GM23338 (cell line): ENCODE results near the gene TMEM244. TPM values are rescaled to one million over a fixed set of nuclear protein-coding genes. Genes with fewer than 3 reads are reported as not detected.

ENCODE experiments used
- ATAC-seq: fragments of 200-7000 bp; cut with Tn5 transposase; 3 replicates; pipeline ENCODE4 v1.9.1; 2020
- DNase-seq: peaks from one replicate; pipeline ENCODE4 v3.0.0-alpha.2; 2015; ENCODE audit warnings: low spot score
- H2AFZ ChIP-seq: fragments of 200-600 bp; sonication (generic); 2 replicates; pipeline ENCODE4 v1.8.0; 2016; ENCODE audit warnings: antibody characterized with exemption, mild to moderate bottlenecking, moderate library complexity
- H3F3A ChIP-seq: fragments of 200-600 bp; sonication (generic); replicated peaks from 2 replicates; pipeline ENCODE4 v1.8.0; 2017; ENCODE audit warnings: antibody characterized with exemption, mixed run types, low read depth
- H3K27ac ChIP-seq: fragments of 200-600 bp; sonication (generic); 2 replicates; pipeline ENCODE4 v1.6.1; 2016; ENCODE audit warnings: low read depth
- H3K27me3 ChIP-seq: fragments of 200-600 bp; sonication (generic); 2 replicates; pipeline ENCODE4 v1.8.0; 2016; ENCODE audit warnings: mild to moderate bottlenecking, mixed run types, moderate library complexity; ENCODE audit not compliant: insufficient read depth
- H3K36me3 ChIP-seq: fragments of 200-600 bp; sonication (generic); 2 replicates; pipeline ENCODE4 v1.8.0; 2016; ENCODE audit warnings: mild to moderate bottlenecking; ENCODE audit not compliant: insufficient read depth
- H3K4me1 ChIP-seq: fragments of 200-600 bp; sonication (generic); 2 replicates; pipeline ENCODE4 v1.8.0; 2016; ENCODE audit warnings: mild to moderate bottlenecking, moderate library complexity; ENCODE audit not compliant: insufficient read depth
- H3K4me2 ChIP-seq: fragments of 200-600 bp; sonication (generic); 2 replicates; pipeline ENCODE4 v1.7.1; 2017; ENCODE audit warnings: mixed run types
- H3K4me3 ChIP-seq: fragments of 200-600 bp; sonication (generic); 2 replicates; pipeline ENCODE4 v1.6.1; 2016; ENCODE audit warnings: mixed run types
- H3K79me2 ChIP-seq: fragments of 200-600 bp; sonication (generic); replicated peaks from 2 replicates; pipeline ENCODE4 v1.8.0; 2017; ENCODE audit warnings: mild to moderate bottlenecking; ENCODE audit not compliant: insufficient read depth
- H3K9me2 ChIP-seq: fragments of 200-600 bp; sonication (generic); 2 replicates; pipeline ENCODE4 v1.8.0; 2017; ENCODE audit not compliant: insufficient read depth
- H4K20me1 ChIP-seq: fragments of 200-600 bp; sonication (generic); replicated peaks from 2 replicates; pipeline ENCODE4 v1.8.0; 2017; ENCODE audit warnings: mild to moderate bottlenecking; ENCODE audit not compliant: insufficient read depth
- H3K27ac Mint-ChIP-seq: 2 replicates; pipeline ENCODE4 v1.8.0; 2020; ENCODE audit warnings: inconsistent platforms, mild to moderate bottlenecking, moderate library complexity, mixed read lengths
- H3K27me3 Mint-ChIP-seq: 3 replicates; pipeline ENCODE4 v1.8.0; 2022; ENCODE audit warnings: low read depth, mild to moderate bottlenecking, moderate library complexity, mixed read lengths, inconsistent platforms; ENCODE audit not compliant: insufficient read depth, poor library complexity
- H3K36me3 Mint-ChIP-seq: 3 replicates; pipeline ENCODE4 v1.8.0; 2021; ENCODE audit warnings: low read depth, mild to moderate bottlenecking, inconsistent platforms, moderate library complexity, mixed read lengths
- H3K4me1 Mint-ChIP-seq: 3 replicates; pipeline ENCODE4 v1.8.0; 2020; ENCODE audit warnings: mild to moderate bottlenecking, inconsistent platforms, mixed read lengths
- H3K4me3 Mint-ChIP-seq: 3 replicates; pipeline ENCODE4 v1.8.0; 2021; ENCODE audit warnings: moderate library complexity, mild to moderate bottlenecking, inconsistent platforms, mixed read lengths
- H3K9me3 Mint-ChIP-seq: 3 replicates; pipeline ENCODE4 v1.8.0; 2020; ENCODE audit warnings: moderate library complexity, mild to moderate bottlenecking, inconsistent platforms, mixed read lengths
- CREB1 ChIP-seq: fragments of 250-450 bp; sonication (Bioruptor Pico); IDR thresholded peaks from 2 replicates; pipeline ENCODE4 v1.5.0; 2020; ENCODE audit warnings: low read depth, mild to moderate bottlenecking, moderate library complexity
- EZH2phosphoT487 ChIP-seq: fragments of 200-600 bp; sonication (generic); IDR thresholded peaks from one replicate; pipeline ENCODE4 v1.8.1; 2018; ENCODE audit warnings: antibody characterized with exemption; ENCODE audit not compliant: unreplicated experiment
- JUNB ChIP-seq: IDR thresholded peaks from one replicate; pipeline ENCODE4 v1.6.1; 2016; ENCODE audit warnings: antibody characterized with exemption; ENCODE audit not compliant: unreplicated experiment
- POLR2AphosphoS5 ChIP-seq: IDR thresholded peaks from 2 replicates; pipeline ENCODE4 v1.6.1; 2016; ENCODE audit warnings: antibody characterized with exemption, low read depth
- STAT1 ChIP-seq: IDR thresholded peaks from one replicate; pipeline ENCODE4 v1.6.1; 2016; ENCODE audit warnings: antibody characterized with exemption; ENCODE audit not compliant: unreplicated experiment
- ZNF114 ChIP-seq: fragments of 250-450 bp; sonication (Bioruptor Pico); IDR thresholded peaks from 2 replicates; pipeline ENCODE4 v1.5.0; 2020; ENCODE audit warnings: mild to moderate bottlenecking, moderate library complexity
- ZNF331 ChIP-seq: fragments of 250-450 bp; sonication (Bioruptor Pico); IDR thresholded peaks from 2 replicates; pipeline ENCODE4 v1.5.0; 2020; ENCODE audit warnings: low read depth, mild to moderate bottlenecking, moderate library complexity
- polyA plus RNA-seq: library from polyadenylated mRNA; unstranded; fragments of >200 nt; fragmentation: Nextera tagmentation; extraction: Ambion mirVana; gene quantifications from 2 replicates; pipeline ENCODE4 v1.2.1, GENCODE V29; 2016
- total RNA-seq: library from RNA; depleted of rRNA; stranded (reverse); fragments of >200 nt; shearing (Covaris generic); gene quantifications from 2 replicates; pipeline ENCODE4 v1.2.3, GENCODE V29; 2014
- TF ChIP-seq, protein P1 (sequence below), 2 experiments: fragments of 200-600 bp in 1 of 2; sonication (generic) in 1 of 2; conservative IDR thresholded peaks; 2 replicates each; pipeline versions ENCODE4 v1.5.1 to v1.6.1; 2016 to 2017; ENCODE audit warnings: antibody characterized with exemption in 2 of 2, low read depth in 2 of 2, mild to moderate bottlenecking in 2 of 2, moderate library complexity in 1 of 2
- TF ChIP-seq, protein P2 (sequence below): fragments of 250-450 bp; sonication (Bioruptor Pico); IDR thresholded peaks from 2 replicates; pipeline ENCODE4 v1.5.0; 2020; ENCODE audit warnings: mild to moderate bottlenecking, moderate library complexity

TMEM244 gene
- total and polyA plus RNA-seq, 2 experiments from 2014 or later, result not detected

DNA sequence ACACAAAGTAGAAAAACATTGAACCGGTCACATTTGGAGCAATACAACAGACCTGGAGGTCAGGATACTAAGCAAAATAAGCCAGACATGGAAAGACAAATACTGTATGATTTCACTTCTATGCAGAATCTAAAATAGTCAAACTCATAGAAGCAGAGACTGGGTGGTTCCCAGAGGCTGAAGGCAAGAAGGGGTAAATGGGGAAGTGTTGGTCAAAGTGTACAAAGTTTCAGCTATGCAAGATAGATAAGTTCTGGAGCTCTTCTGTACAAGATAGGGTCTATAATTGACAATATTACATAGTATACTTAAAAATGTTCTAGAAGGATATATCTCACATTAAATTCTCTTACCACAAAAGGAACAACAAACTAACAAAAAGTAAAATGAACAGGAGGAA, 70.3 kb downstream of the TMEM244 start:
- TF ChIP-seq ZNF331, result no peak
- TF ChIP-seq STAT1, result no peak
- TF ChIP-seq EZH2phosphoT487, result no peak
- no peak for TF ChIP-seq CREB1 (CRISPR knock-in tag)
- no peak for TF ChIP-seq ZNF114 (CRISPR knock-in tag)
- TF ChIP-seq, protein P1, sequence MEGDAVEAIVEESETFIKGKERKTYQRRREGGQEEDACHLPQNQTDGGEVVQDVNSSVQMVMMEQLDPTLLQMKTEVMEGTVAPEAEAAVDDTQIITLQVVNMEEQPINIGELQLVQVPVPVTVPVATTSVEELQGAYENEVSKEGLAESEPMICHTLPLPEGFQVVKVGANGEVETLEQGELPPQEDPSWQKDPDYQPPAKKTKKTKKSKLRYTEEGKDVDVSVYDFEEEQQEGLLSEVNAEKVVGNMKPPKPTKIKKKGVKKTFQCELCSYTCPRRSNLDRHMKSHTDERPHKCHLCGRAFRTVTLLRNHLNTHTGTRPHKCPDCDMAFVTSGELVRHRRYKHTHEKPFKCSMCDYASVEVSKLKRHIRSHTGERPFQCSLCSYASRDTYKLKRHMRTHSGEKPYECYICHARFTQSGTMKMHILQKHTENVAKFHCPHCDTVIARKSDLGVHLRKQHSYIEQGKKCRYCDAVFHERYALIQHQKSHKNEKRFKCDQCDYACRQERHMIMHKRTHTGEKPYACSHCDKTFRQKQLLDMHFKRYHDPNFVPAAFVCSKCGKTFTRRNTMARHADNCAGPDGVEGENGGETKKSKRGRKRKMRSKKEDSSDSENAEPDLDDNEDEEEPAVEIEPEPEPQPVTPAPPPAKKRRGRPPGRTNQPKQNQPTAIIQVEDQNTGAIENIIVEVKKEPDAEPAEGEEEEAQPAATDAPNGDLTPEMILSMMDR (conservative IDR thresholded peaks at IDR 0.05; ENCODE audit: low read depth in 2 of 2), result no peak
- TF ChIP-seq JUNB, result no peak
- no peak for TF ChIP-seq POLR2AphosphoS5
- TF ChIP-seq, protein P2, sequence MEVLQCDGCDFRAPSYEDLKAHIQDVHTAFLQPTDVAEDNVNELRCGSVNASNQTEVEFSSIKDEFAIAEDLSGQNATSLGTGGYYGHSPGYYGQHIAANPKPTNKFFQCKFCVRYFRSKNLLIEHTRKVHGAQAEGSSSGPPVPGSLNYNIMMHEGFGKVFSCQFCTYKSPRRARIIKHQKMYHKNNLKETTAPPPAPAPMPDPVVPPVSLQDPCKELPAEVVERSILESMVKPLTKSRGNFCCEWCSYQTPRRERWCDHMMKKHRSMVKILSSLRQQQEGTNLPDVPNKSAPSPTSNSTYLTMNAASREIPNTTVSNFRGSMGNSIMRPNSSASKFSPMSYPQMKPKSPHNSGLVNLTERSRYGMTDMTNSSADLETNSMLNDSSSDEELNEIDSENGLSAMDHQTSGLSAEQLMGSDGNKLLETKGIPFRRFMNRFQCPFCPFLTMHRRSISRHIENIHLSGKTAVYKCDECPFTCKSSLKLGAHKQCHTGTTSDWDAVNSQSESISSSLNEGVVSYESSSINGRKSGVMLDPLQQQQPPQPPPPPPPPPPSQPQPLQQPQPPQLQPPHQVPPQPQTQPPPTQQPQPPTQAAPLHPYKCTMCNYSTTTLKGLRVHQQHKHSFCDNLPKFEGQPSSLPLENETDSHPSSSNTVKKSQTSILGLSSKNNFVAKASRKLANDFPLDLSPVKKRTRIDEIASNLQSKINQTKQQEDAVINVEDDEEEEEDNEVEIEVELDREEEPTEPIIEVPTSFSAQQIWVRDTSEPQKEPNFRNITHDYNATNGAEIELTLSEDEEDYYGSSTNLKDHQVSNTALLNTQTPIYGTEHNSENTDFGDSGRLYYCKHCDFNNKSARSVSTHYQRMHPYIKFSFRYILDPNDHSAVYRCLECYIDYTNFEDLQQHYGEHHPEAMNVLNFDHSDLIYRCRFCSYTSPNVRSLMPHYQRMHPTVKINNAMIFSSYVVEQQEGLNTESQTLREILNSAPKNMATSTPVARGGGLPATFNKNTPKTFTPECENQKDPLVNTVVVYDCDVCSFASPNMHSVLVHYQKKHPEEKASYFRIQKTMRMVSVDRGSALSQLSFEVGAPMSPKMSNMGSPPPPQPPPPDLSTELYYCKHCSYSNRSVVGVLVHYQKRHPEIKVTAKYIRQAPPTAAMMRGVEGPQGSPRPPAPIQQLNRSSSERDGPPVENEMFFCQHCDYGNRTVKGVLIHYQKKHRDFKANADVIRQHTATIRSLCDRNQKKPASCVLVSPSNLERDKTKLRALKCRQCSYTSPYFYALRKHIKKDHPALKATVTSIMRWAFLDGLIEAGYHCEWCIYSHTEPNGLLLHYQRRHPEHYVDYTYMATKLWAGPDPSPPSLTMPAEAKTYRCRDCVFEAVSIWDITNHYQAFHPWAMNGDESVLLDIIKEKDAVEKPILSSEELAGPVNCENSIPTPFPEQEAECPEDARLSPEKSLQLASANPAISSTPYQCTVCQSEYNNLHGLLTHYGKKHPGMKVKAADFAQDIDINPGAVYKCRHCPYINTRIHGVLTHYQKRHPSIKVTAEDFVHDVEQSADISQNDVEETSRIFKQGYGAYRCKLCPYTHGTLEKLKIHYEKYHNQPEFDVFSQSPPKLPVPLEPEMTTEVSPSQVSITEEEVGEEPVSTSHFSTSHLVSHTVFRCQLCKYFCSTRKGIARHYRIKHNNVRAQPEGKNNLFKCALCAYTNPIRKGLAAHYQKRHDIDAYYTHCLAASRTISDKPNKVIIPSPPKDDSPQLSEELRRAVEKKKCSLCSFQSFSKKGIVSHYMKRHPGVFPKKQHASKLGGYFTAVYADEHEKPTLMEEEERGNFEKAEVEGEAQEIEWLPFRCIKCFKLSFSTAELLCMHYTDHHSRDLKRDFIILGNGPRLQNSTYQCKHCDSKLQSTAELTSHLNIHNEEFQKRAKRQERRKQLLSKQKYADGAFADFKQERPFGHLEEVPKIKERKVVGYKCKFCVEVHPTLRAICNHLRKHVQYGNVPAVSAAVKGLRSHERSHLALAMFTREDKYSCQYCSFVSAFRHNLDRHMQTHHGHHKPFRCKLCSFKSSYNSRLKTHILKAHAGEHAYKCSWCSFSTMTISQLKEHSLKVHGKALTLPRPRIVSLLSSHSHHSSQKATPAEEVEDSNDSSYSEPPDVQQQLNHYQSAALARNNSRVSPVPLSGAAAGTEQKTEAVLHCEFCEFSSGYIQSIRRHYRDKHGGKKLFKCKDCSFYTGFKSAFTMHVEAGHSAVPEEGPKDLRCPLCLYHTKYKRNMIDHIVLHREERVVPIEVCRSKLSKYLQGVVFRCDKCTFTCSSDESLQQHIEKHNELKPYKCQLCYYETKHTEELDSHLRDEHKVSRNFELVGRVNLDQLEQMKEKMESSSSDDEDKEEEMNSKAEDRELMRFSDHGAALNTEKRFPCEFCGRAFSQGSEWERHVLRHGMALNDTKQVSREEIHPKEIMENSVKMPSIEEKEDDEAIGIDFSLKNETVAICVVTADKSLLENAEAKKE (CRISPR knock-in tag), result no peak
- Mint-ChIP-seq H3K4me1 (no peaks in the 10 kb centered on the region), H3K9me3 (no peaks in the 10 kb centered on the region), H3K4me3 (no peak overlapping the region), H3K36me3 (no peaks in the 10 kb centered on the region), H3K27ac (no peak overlapping the region), H3K27me3 (no peaks in the 10 kb centered on the region)
- Histone ChIP-seq H3K27ac (no peak overlapping the region), H3K36me3 (no peaks in the 10 kb centered on the region), H3K9me2 (no peaks in the 10 kb centered on the region), H3K4me1 (no peaks in the 10 kb centered on the region), H3K79me2 (no peaks in the 10 kb centered on the region), H4K20me1 (no peaks in the 10 kb centered on the region), H2AFZ (no peak overlapping the region), H3K4me3 (no peak overlapping the region), H3F3A (no peaks in the 10 kb centered on the region), H3K27me3 (no peaks in the 10 kb centered on the region), H3K4me2 (no peak overlapping the region)
- ATAC-seq (no peak), DNase-seq (no peak)
